ENCODE measurements around the gene CHST5.

The CHST5 gene

DNA sequence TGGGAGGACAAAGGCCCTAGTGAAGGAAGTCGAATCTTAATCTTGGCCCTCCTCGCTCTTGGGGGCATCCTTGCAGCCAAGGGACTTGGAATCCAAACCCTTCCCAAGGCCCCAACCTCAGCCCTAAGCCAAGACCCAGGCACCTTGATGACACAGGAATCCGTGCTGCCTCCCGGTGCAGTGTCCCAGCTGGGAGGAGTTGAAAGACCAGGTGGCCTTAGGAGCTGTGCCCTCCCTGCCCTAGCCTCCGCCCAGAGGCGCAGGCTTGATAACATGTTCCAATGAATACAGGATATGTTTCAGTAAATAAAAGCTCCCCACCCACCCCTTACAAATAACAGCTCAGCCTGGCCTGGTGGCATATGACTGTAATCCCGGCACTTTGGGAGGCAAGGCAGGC, at the start of gene CHST5:
Gene CHST5, minus strand, starts transcription at position 208 of the 400 bp plus-strand sequence. CDS start 5,724 bp downstream, outside the sequence.
- no peak within 1 kb of the TSS for H3K27ac Mint-ChIP-seq
- H3K4me3 Mint-ChIP-seq: no peak within 1 kb of the TSS
- H3K4me1 Mint-ChIP-seq: no peaks in the 10 kb centered on the region
- no peak for DNase-seq
- no peaks in the 10 kb centered on the region for H3K9me3 Mint-ChIP-seq
- no peak for ATAC-seq
- H3K27me3 Mint-ChIP-seq: no peaks in the 10 kb centered on the region
- H3K36me3 Mint-ChIP-seq (ENCODE audit: low read depth): no peaks in the 10 kb centered on the region

DNA sequence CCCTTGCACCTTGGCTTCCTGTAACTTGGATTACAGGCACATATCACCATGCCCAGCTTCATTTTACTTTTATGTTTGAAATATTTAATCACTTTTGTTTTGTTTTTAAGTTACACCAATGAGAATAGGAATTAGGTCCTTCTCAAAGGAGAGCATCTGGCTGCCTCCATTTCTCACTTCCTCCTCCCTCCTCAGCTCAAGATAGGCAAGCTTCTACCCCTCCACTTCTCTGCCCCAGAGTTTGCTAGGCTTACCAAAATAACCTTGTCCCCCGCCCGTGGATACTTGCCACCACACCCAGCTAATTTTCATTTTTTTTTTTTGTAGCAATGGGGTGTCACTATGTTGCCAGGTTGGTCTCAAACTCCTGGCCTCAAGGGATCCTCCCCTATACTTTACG, 48.2 kb upstream of the CHST5 start:
- no peaks in the 10 kb centered on the region for H3K9me3 Mint-ChIP-seq
- H3K4me1 Mint-ChIP-seq: peaks cover 10% of the 10 kb centered on the region
- ATAC-seq (no peak), DNase-seq (no peak)
- no peak overlapping the region for H3K4me3 Mint-ChIP-seq
- H3K27ac Mint-ChIP-seq: no peak overlapping the region
- no peaks in the 10 kb centered on the region for H3K27me3 Mint-ChIP-seq
- H3K36me3 Mint-ChIP-seq (ENCODE audit: low read depth): peaks cover 6% of the 10 kb centered on the region

DNA sequence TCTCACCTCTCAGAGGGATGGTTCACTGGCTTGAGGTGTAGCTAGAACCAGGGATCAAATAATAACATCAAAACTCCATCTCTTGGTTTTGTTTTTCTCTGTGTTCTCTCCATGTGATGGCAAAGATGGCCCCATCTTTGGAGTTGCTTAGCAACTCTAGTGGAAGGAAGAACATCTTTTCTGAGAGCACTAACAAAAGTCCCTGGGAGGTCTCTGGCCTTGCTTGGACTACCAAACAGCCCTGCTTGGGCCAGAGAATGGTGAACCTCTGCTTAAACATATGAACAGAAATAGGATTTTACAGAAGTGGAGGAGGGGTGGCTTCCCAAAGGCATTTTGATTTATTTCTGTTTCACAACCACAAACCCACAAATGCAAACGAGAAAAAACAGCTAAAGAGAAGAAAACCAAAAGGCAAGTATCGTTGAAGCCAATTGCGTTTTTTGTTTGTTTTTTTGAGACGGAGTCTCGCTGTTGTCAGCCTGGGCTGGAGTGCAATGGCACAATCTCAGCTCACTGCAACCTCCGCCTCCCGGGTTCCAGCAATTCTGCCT, 43.5 kb upstream of the CHST5 start:
- ATAC-seq: no peak
- H3K4me1 Mint-ChIP-seq: peaks cover 21% of the 10 kb centered on the region
- no peak overlapping the region for H3K4me3 Mint-ChIP-seq
- no peak for DNase-seq
- no peaks in the 10 kb centered on the region for H3K9me3 Mint-ChIP-seq
- no peaks in the 10 kb centered on the region for H3K27me3 Mint-ChIP-seq
- H3K36me3 Mint-ChIP-seq (ENCODE audit: low read depth): peaks cover 24% of the 10 kb centered on the region
- peak overlapping the region; percentile 31 for H3K27ac Mint-ChIP-seq

DNA sequence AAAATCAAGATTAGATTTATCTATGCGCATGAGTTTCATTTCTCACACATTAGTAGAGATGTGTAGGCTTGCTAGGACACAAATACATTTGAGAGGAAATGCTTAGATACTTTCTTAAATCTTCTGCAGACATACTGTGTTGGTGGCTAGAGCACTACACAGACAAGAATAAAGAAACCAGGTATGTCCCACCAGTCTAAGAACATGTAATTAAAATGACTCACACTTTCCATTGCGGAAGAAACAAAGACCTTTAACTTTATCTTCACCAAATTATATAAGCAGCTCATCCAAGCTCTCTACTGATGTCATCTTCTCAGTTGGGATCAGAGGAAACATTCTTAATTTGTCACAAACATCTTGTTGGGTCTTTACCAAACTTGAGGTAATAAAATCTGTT, 42.8 kb upstream of the CHST5 start:
- Mint-ChIP-seq H3K9me3 (no peaks in the 10 kb centered on the region), H3K27ac (peak overlapping the region; percentile 23), H3K36me3 (ENCODE audit: low read depth) (peaks cover 24% of the 10 kb centered on the region), H3K27me3 (no peaks in the 10 kb centered on the region), H3K4me1 (peaks cover 21% of the 10 kb centered on the region), H3K4me3 (no peak overlapping the region)
- no peak for DNase-seq
- no peak for ATAC-seq

DNA sequence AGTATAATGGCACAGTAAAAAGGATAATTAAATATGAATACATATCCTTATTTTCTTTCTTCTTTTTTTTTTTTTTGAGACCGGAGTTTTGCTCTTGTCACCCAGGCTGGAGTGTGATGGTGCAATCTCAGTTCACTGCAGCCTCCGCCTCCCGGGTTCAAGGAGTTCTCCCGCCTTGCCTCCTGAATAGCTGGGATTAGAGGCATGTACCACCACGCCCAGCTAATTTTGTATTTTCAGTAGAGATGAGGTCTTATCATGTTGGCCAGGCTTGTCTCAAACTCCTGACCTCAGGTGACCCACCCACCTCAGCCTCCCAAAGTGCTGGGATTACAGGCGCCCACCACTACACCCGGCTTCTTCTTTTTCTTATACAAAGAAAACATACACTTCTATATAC, 42.3 kb upstream of the CHST5 start:
- ATAC-seq (no peak), DNase-seq (no peak)
- Mint-ChIP-seq H3K4me3 (no peak overlapping the region), H3K36me3 (ENCODE audit: low read depth) (peaks cover 28% of the 10 kb centered on the region), H3K4me1 (peaks cover 21% of the 10 kb centered on the region), H3K9me3 (no peaks in the 10 kb centered on the region), H3K27ac (no peak overlapping the region), H3K27me3 (no peaks in the 10 kb centered on the region)

DNA sequence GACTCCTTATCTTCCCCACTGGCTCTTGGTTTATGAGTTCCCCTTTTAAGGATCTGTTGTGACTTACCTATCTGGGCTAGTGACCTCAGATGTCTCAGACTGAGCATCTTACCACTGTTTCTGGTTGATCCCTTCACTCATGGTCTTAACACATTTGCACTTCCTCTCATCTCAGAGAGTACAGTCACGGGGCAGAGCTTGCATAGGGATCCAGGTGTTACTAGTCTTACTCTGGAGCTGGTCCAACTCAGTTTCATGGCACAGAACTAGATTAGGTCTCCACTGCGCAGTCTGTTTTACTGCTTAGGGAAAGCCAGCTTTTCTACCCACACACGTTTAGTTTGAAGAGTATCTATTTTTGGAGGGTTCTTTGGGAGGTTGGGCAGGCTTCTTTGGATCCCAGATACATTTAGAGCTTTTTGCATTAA, 40.5 kb upstream of the CHST5 start:
- H3K27me3 Mint-ChIP-seq: no peaks in the 10 kb centered on the region
- no peak overlapping the region for H3K4me3 Mint-ChIP-seq
- H3K9me3 Mint-ChIP-seq: no peaks in the 10 kb centered on the region
- ATAC-seq (peak; percentile 35), DNase-seq (no peak)
- peaks cover 26% of the 10 kb centered on the region for H3K4me1 Mint-ChIP-seq
- peaks cover 31% of the 10 kb centered on the region for H3K36me3 Mint-ChIP-seq (ENCODE audit: low read depth)
- H3K27ac Mint-ChIP-seq: peak overlapping the region; percentile 33

DNA sequence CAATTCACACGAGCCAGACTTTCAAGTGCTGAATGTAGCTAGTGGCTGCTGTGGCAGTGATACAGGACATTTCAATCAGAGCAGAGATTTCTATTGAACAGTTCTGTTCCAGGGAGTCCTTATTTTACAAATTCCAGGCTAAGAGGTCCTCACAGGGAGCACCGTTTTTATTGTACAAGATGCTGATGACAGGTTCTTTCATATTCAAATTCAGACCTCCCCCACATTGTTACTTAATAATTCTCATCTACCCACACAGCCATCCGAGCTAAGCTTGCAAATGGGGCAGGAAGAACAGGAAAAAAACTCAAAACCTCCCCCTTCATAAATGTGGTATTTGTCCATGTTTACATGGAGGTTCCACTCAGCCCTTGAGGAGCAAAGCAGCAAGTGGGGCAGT, 40.0 kb upstream of the CHST5 start:
- Mint-ChIP-seq H3K9me3 (no peaks in the 10 kb centered on the region), H3K27me3 (no peaks in the 10 kb centered on the region), H3K27ac (peak overlapping the region; percentile 33), H3K36me3 (ENCODE audit: low read depth) (peaks cover 33% of the 10 kb centered on the region), H3K4me3 (no peak overlapping the region), H3K4me1 (peaks cover 30% of the 10 kb centered on the region)
- ATAC-seq: no peak
- DNase-seq: no peak

DNA sequence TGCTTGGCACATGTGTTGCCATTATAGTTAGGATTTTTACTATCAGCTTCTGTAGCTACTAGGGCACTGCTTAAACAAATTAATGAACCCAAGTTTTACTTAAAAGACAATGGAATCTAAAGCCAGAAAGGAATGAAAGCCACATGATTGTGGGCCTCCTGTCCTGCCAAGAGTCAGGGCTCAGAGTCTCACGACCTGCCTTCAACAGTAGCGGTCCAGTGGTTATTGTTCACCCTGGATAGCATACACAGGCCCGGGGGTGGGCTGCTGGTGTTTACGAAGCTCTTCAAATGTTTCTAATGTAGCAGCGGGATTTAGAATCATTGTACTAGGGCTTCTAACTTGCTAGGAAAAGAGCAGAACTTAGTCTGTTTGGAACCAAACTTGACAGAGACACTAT, 38.0 kb upstream of the CHST5 start:
- peaks cover 41% of the 10 kb centered on the region for H3K36me3 Mint-ChIP-seq (ENCODE audit: low read depth)
- H3K9me3 Mint-ChIP-seq: no peaks in the 10 kb centered on the region
- H3K4me1 Mint-ChIP-seq: peaks cover 31% of the 10 kb centered on the region
- H3K27me3 Mint-ChIP-seq: no peaks in the 10 kb centered on the region
- no peak for ATAC-seq
- H3K27ac Mint-ChIP-seq: no peak overlapping the region
- H3K4me3 Mint-ChIP-seq: no peak overlapping the region
- no peak for DNase-seq

DNA sequence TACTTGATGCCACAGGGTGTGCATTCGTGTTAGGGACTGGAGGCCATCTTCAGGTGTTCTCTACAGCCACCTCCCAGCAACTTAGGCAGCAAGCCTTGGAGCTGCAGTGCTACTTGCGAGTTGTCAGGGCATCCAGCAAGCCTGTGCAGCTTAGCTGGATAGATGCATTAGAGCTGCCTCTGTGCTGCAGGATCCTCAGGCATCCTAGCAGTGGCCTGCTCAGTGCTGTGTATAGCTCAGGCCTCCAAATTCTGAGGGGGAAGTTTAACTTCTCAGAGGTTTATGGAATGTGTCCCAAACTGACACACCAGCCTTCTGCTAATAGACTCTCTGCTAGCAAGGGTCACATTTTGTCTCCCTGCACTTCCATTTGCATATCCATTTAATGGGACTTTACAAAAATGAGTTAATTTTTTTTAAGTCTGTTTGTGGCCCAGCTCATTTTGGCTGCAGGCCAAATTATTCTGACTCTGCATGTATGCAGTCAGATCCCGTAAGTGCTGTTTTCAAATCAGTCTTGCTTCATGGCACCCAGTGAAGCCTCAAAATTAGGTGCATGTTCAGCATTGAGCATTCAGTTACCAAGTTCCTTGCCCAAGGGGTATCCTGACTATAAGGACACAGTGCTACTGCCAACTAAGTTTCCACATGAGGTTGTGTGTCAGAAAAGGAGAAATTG, 37.1 kb upstream of the CHST5 start:
- no peak for DNase-seq
- H3K36me3 Mint-ChIP-seq (ENCODE audit: low read depth): peaks cover 35% of the 10 kb centered on the region
- no peak overlapping the region for H3K27ac Mint-ChIP-seq
- peaks cover 26% of the 10 kb centered on the region for H3K4me1 Mint-ChIP-seq
- ATAC-seq: no peak
- no peaks in the 10 kb centered on the region for H3K27me3 Mint-ChIP-seq
- H3K9me3 Mint-ChIP-seq: no peaks in the 10 kb centered on the region
- no peak overlapping the region for H3K4me3 Mint-ChIP-seq

DNA sequence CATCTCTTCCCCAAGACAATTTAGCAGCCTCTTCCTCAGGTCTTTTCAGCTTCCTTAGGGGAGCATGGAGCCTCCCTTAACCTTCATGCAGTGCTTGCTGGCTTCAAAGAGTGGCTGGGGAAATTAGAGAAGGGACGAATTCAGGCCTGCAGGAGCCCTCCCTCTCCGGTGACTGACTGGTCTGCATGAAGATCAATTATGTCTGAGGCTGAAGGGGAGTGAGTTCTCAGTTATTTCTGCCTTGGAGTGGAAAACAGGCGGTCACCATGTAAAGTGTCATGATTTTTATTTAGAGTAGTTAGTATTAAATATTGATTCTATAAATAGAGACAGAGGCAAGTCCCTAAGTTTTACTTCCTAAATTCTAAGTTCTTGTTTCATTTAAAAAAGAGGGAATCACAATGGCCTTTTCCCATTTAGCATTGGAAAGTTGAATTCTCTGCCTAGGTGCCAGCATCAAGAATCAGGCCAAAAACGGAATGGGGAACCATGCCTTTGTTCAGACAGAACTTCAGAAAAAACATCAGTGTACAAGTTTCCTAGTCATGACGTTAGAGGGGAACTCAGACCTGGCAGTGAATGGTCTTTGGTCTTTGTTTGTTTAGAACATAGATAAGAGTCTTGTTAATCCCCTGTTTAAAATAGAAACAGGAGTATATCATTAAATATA, 34.6 kb upstream of the CHST5 start:
- peak overlapping the region; percentile 56 for H3K27ac Mint-ChIP-seq
- H3K27me3 Mint-ChIP-seq: no peaks in the 10 kb centered on the region
- H3K4me1 Mint-ChIP-seq: peaks cover 36% of the 10 kb centered on the region
- H3K4me3 Mint-ChIP-seq: no peak overlapping the region
- no peaks in the 10 kb centered on the region for H3K9me3 Mint-ChIP-seq
- DNase-seq (no peak), ATAC-seq (no peak)
- peaks cover 28% of the 10 kb centered on the region for H3K36me3 Mint-ChIP-seq (ENCODE audit: low read depth)

DNA sequence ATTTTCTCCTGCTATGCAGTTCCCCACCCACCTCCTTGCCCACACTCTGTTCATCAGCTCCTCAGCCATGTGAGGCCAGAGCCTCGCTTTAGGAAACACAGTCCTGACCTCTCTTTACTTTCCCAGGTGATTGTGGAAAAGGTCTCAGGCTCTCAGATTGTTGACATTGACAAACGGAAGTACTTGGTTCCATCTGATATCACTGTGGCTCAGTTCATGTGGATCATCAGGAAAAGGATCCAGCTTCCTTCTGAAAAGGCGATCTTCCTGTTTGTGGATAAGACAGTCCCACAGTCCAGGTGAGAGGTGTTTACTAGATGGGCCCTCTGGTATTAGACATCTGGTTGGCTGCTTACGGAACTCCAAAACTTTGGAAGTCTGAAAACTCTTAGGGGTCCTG, 32.0 kb upstream of the CHST5 start:
- H3K4me1 Mint-ChIP-seq: peaks cover 43% of the 10 kb centered on the region
- H3K9me3 Mint-ChIP-seq: no peaks in the 10 kb centered on the region
- DNase-seq (no peak), ATAC-seq (no peak)
- peaks cover 2% of the 10 kb centered on the region for H3K27me3 Mint-ChIP-seq
- H3K27ac Mint-ChIP-seq: peak overlapping the region; percentile 65
- H3K4me3 Mint-ChIP-seq: peak overlapping the region; percentile 93
- H3K36me3 Mint-ChIP-seq (ENCODE audit: low read depth): peaks cover 17% of the 10 kb centered on the region

DNA sequence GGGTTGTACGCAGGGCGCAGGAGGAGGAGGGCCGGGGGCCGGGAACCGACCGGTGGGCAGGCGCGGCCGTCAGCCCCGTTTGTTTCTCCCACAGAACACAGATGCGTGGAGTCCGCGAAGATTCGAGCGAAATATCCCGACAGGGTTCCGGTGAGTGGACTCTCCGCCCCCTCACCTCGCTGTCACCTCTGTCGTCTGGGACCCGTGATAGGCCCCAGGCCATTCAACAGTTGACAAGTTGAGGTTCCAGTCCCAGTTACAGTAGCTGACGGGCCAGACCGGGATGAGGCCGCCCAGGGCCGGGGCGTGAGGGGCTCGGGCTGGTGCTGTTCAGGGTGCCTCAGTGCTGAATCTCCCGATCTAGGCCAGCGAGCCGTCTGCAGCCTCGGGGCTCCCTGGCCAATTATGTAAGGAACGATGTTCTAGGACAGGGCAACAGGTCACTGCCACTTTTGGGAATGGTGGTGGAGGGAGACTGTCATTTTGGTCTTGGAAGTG, 30.9 kb upstream of the CHST5 start:
- H3K27me3 Mint-ChIP-seq: peaks cover 2% of the 10 kb centered on the region
- peak overlapping the region; percentile 93 for H3K4me3 Mint-ChIP-seq
- ATAC-seq: no peak
- peak; percentile 16 for DNase-seq
- peaks cover 41% of the 10 kb centered on the region for H3K4me1 Mint-ChIP-seq
- H3K36me3 Mint-ChIP-seq (ENCODE audit: low read depth): peaks cover 17% of the 10 kb centered on the region
- no peaks in the 10 kb centered on the region for H3K9me3 Mint-ChIP-seq
- peak overlapping the region; percentile 59 for H3K27ac Mint-ChIP-seq

DNA sequence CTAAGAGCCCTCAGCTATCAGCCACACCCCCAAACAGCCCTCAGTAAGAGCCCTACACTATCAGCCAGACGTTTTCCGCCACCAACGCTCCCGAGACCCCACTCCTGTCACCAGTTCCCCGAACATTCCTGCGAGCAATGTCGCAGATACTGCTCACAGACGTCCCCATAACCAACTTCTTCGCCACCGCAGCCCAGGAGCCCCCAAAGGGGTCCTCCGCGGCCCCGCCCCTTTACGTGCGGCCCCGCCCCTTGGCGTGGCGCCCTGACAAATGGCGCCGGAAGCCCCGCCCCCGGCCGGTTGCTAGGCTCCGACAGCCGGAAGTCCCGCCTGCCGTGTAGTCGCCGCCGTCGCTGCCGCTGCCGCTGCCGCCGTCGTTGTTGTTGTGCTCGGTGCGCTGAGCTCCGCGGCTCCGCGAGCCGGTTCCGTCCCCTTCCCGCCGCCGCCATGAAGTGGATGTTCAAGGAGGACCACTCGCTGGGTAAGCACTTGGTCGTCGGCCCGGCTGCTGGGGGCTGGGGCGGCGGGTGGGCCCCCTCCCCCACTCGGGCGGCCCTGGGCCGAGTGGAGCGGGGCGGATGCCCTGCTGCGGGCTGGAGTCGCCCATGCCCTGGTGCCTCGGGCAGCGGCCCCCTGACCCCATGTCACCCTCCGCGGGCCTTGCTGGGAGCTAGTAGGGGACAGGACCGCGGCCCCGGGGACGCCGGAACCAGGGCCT, 30.3 kb upstream of the CHST5 start, which contains the start of gene GABARAPL2:
Gene GABARAPL2, plus strand, starts transcription at position 340 of the 718 bp plus-strand sequence. Its CDS starts 108 bp downstream, at position 448.
- Mint-ChIP-seq H3K36me3 (ENCODE audit: low read depth) (peaks cover 14% of the 10 kb centered on the region), H3K27me3 (peaks cover 2% of the 10 kb centered on the region), H3K4me1 (peaks cover 38% of the 10 kb centered on the region), H3K9me3 (no peaks in the 10 kb centered on the region), H3K4me3 (peak within 1 kb of the TSS; percentile 93), H3K27ac (peak within 1 kb of the TSS; percentile 87)
- peak; percentile 72 for ATAC-seq
- peak; percentile 95 for DNase-seq

DNA sequence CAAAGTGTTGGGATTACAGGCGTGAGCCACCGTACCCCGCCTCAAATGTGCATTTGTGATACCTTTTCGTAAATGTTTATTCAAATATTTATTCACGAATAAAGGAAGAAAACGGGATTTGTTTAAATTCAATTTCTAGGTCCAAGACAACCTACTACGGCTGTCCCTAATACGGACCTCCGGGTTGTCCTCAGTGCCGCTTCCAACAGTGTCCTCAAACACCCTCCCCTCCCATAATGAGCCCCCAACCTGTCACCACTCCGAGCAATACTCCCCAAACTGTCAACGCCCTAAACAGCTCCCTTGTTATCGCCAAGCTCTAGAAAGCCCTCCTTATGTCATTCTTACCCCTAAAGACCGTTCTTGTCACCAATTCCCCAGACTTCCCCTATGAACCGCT, 29.7 kb upstream of the CHST5 start:
- Mint-ChIP-seq H3K4me1 (peaks cover 35% of the 10 kb centered on the region), H3K4me3 (peak overlapping the region; percentile 93)
- no peak for ATAC-seq

More for the DNA sequence above, 29.7 kb upstream of the CHST5 start:
- DNase-seq: peak; percentile 4
- Mint-ChIP-seq H3K9me3 (no peaks in the 10 kb centered on the region), H3K27me3 (peaks cover 2% of the 10 kb centered on the region), H3K36me3 (ENCODE audit: low read depth) (peaks cover 10% of the 10 kb centered on the region), H3K27ac (peak overlapping the region; percentile 87)

All from activated naive CD8-positive, alpha-beta T cell treated with anti-CD3 and anti-CD28 coated beads, Interleukin-2, amount 50 U/mL, for 24 hours (primary cell).